Mononuclear cell (primary cell): Measurements from ENCODE around the gene INO80E. TPM values are rescaled to one million over a fixed set of nuclear protein-coding genes. Genes with fewer than 3 reads are reported as not detected.

Source experiments
- H3K27me3 ChIP-seq: 2 replicates; pipeline ENCODE4 v1.6.0; 2011; ENCODE audit warnings: low read length, control low read depth; ENCODE audit not compliant: insufficient read depth
- H3K4me1 ChIP-seq: 2 replicates; pipeline ENCODE4 v1.5.1; 2011; ENCODE audit warnings: mild to moderate bottlenecking, low read length, control low read depth; ENCODE audit not compliant: insufficient read depth
- H3K4me3 ChIP-seq: 2 replicates; pipeline ENCODE4 v1.5.1; 2011; ENCODE audit warnings: mild to moderate bottlenecking, low read length, moderate library complexity
- H3K9me3 ChIP-seq: 2 replicates; pipeline ENCODE4 v1.5.1; 2011; ENCODE audit warnings: low read depth, mild to moderate bottlenecking, control low read depth, low read length
- total RNA-seq: library from RNA; depleted of rRNA; stranded (reverse); fragments of >200 nt; gene quantifications from one replicate; pipeline ENCODE4 v1.2.3, GENCODE V29; 2012

Gene INO80E
- total RNA-seq, 1 donor, result 32.0 TPM

GRCh38 chr16:29984764-29985147 is 11.3 kb upstream of the INO80E start:
- Histone ChIP-seq H3K4me1 (no peaks in the 10 kb centered on the region), H3K27me3 (no peaks in the 10 kb centered on the region), H3K9me3 (no peaks in the 10 kb centered on the region), H3K4me3 (no peak overlapping the region)

- H3K9me3 ChIP-seq, result no peaks in the 10 kb centered on the region
- no peaks in the 10 kb centered on the region for H3K4me1 ChIP-seq
- H3K4me3 ChIP-seq, result no peak overlapping the region
Measured at GRCh38 chr16:29985271-29985811, 10.7 kb upstream of the INO80E start.

GRCh38 chr16:29986231-29986630 is 9.8 kb upstream of the INO80E start:
- H3K4me3 ChIP-seq, result no peak overlapping the region
- no peaks in the 10 kb centered on the region for H3K9me3 ChIP-seq
- no peaks in the 10 kb centered on the region for H3K27me3 ChIP-seq
- no peaks in the 10 kb centered on the region for H3K4me1 ChIP-seq

More at GRCh38 chr16:29985271-29985811, 10.7 kb upstream of the INO80E start:
- no peaks in the 10 kb centered on the region for H3K27me3 ChIP-seq

GRCh38 chr16:29986931-29987330 is 9.1 kb upstream of the INO80E start:
- H3K9me3 ChIP-seq, result no peaks in the 10 kb centered on the region
- no peaks in the 10 kb centered on the region for H3K27me3 ChIP-seq
- H3K4me3 ChIP-seq, result no peak overlapping the region
- no peaks in the 10 kb centered on the region for H3K4me1 ChIP-seq

GRCh38 chr16:29987371-29988085 is 8.5 kb upstream of the INO80E start:
- Histone ChIP-seq H3K27me3 (no peaks in the 10 kb centered on the region), H3K4me3 (no peak overlapping the region), H3K4me1 (no peaks in the 10 kb centered on the region), H3K9me3 (no peaks in the 10 kb centered on the region)

GRCh38 chr16:29988346-29989075 is 7.5 kb upstream of the INO80E start:
- Histone ChIP-seq H3K9me3 (no peaks in the 10 kb centered on the region), H3K4me1 (peaks cover under 1% of the 10 kb centered on the region), H3K4me3 (no peak overlapping the region), H3K27me3 (no peaks in the 10 kb centered on the region)

- Histone ChIP-seq H3K27me3 (no peaks in the 10 kb centered on the region), H3K4me3 (no peak overlapping the region), H3K4me1 (peaks cover 8% of the 10 kb centered on the region), H3K9me3 (no peaks in the 10 kb centered on the region)
Measured at GRCh38 chr16:29989111-29989858, 6.8 kb upstream of the INO80E start.

- Histone ChIP-seq H3K27me3 (no peaks in the 10 kb centered on the region), H3K4me3 (no peak overlapping the region), H3K4me1 (peaks cover 16% of the 10 kb centered on the region), H3K9me3 (no peaks in the 10 kb centered on the region)
Measured at GRCh38 chr16:29990034-29990433, 6.0 kb upstream of the INO80E start.

GRCh38 chr16:29990883-29991570 is 5.0 kb upstream of the INO80E start:
- Histone ChIP-seq H3K4me3 (no peak overlapping the region), H3K9me3 (no peaks in the 10 kb centered on the region), H3K27me3 (no peaks in the 10 kb centered on the region), H3K4me1 (peaks cover 18% of the 10 kb centered on the region)

GRCh38 chr16:29991571-29991904 is 4.5 kb upstream of the INO80E start:
- Histone ChIP-seq H3K27me3 (no peaks in the 10 kb centered on the region), H3K9me3 (no peaks in the 10 kb centered on the region), H3K4me1 (peaks cover 20% of the 10 kb centered on the region), H3K4me3 (no peak overlapping the region)

- H3K4me1 ChIP-seq, result peaks cover 28% of the 10 kb centered on the region
- H3K9me3 ChIP-seq, result no peaks in the 10 kb centered on the region
- H3K4me3 ChIP-seq, result no peak overlapping the region
- H3K27me3 ChIP-seq, result no peaks in the 10 kb centered on the region
Measured at GRCh38 chr16:29992344-29992967, 3.6 kb upstream of the INO80E start.

- no peaks in the 10 kb centered on the region for H3K27me3 ChIP-seq
- no peaks in the 10 kb centered on the region for H3K9me3 ChIP-seq
- peaks cover 28% of the 10 kb centered on the region for H3K4me1 ChIP-seq
- no peak overlapping the region for H3K4me3 ChIP-seq
Measured at GRCh38 chr16:29993191-29993902, 2.7 kb upstream of the INO80E start.

GRCh38 chr16:29993903-29994599 is 2.0 kb upstream of the INO80E start:
- Histone ChIP-seq H3K4me3 (no peak overlapping the region), H3K4me1 (peaks cover 28% of the 10 kb centered on the region), H3K9me3 (no peaks in the 10 kb centered on the region), H3K27me3 (no peaks in the 10 kb centered on the region)
